SK-N-SH (cell line): ENCODE data around the gene ENTREP3. TPM values are rescaled to one million over a fixed set of nuclear protein-coding genes. Genes with fewer than 3 reads are reported as not detected.

ENCODE experiments used
- CTCF ChIA-PET: fragments of 300-600, 350-600 bp; formaldehyde crosslinking; extraction: SDS; loops from one replicate; lab custom pipeline; 2021; lab: Yijun Ruan, JAX
- POLR2A ChIA-PET: fragments of 350-600 bp; sonication (Branson Sonifier 250); formaldehyde crosslinking; extraction: SDS; loops from one replicate; lab custom pipeline; 2020; ENCODE audit warnings: antibody characterized with exemption, inconsistent platforms; lab: Yijun Ruan, JAX
- DNase-seq: peaks from one replicate; pipeline ENCODE4 v3.0.0; 2012
- H2AFZ ChIP-seq: fragments of 200-600 bp; sonication (generic); 2 replicates; pipeline ENCODE4 v1.8.1; 2016; ENCODE audit warnings: antibody characterized with exemption, mild to moderate bottlenecking, low read depth
- H3F3A ChIP-seq: fragments of 200-600 bp; sonication (generic); replicated peaks from 2 replicates; pipeline ENCODE3; 2016; ENCODE audit warnings: antibody characterized with exemption, mild to moderate bottlenecking; ENCODE audit not compliant: insufficient read depth
- H3K27ac ChIP-seq, 2 experiments: fragments of 200-500 bp in 1 of 2; fragments of 200-600 bp in 1 of 2; sonication (Bioruptor generic) in 1 of 2; sonication (generic), shearing (Covaris generic) in 1 of 2; 2 replicates each; pipeline versions ENCODE4 v1.5.1 to v1.6.1; 2014 to 2016; ENCODE audit warnings: low read depth in 2 of 2, inconsistent platforms in 1 of 2, low read length in 1 of 2, mild to moderate bottlenecking in 1 of 2, mixed read lengths in 1 of 2
- H3K27me3 ChIP-seq: fragments of 200-600 bp; sonication (generic), shearing (Covaris generic); 2 replicates; pipeline ENCODE4 v1.6.1; 2016; ENCODE audit warnings: mixed run types; ENCODE audit not compliant: insufficient read depth
- H3K36me3 ChIP-seq, 2 experiments: fragments of 200-500 bp in 1 of 2; fragments of 200-600 bp in 1 of 2; sonication (Bioruptor generic) in 1 of 2; sonication (generic) in 1 of 2; replicated peaks in 1 of 2; 2 replicates each; pipeline versions ENCODE3 to v1.5.1; 2014 to 2016; ENCODE audit warnings: low read length in 1 of 2, mild to moderate bottlenecking in 1 of 2; ENCODE audit not compliant: insufficient read depth in 2 of 2, control insufficient read depth in 1 of 2
- H3K4me1 ChIP-seq, 2 experiments: fragments of 200-500 bp in 1 of 2; fragments of 200-600 bp in 1 of 2; sonication (Bioruptor generic) in 1 of 2; sonication (generic), shearing (Covaris generic) in 1 of 2; 2 replicates each; pipeline versions ENCODE4 v1.5.1 to v1.6.1; 2014 to 2016; ENCODE audit warnings: low read depth in 1 of 2, low read length in 1 of 2, mixed run types in 1 of 2; ENCODE audit not compliant: insufficient read depth in 2 of 2, control insufficient read depth in 1 of 2
- H3K4me2 ChIP-seq: fragments of 200-600 bp; sonication (generic), shearing (Covaris generic); 2 replicates; pipeline ENCODE4 v1.6.1; 2017; ENCODE audit warnings: mixed run types
- H3K4me3 ChIP-seq, 2 experiments: fragments of 200-500 bp in 1 of 2; fragments of 200-600 bp in 1 of 2; sonication (Bioruptor generic) in 1 of 2; sonication (generic), shearing (Covaris generic) in 1 of 2; 2 replicates each; pipeline versions ENCODE4 v1.5.1 to v1.8.1; 2014 to 2016; ENCODE audit warnings: low read depth in 2 of 2, inconsistent platforms in 1 of 2, low read length in 1 of 2, mild to moderate bottlenecking in 1 of 2, mixed read lengths in 1 of 2, moderate library complexity in 1 of 2
- H3K79me2 ChIP-seq: fragments of 200-600 bp; sonication (generic); 2 replicates; pipeline ENCODE4 v1.8.1; 2017; ENCODE audit warnings: mild to moderate bottlenecking; ENCODE audit not compliant: insufficient read depth
- H3K9ac ChIP-seq: fragments of 200-600 bp; sonication (generic); 2 replicates; pipeline ENCODE4 v1.6.1; 2017; ENCODE audit warnings: mixed run types
- H3K9me2 ChIP-seq: fragments of 200-600 bp; sonication (generic); 2 replicates; pipeline ENCODE4 v1.6.1; 2017; ENCODE audit warnings: mixed run types
- H3K9me3 ChIP-seq: fragments of 200-600 bp; sonication (generic); 2 replicates; pipeline ENCODE4 v1.6.1; 2017; ENCODE audit warnings: mixed run types, mild to moderate bottlenecking, moderate library complexity
- H4K20me1 ChIP-seq: fragments of 200-600 bp; sonication (generic); 2 replicates; pipeline ENCODE4 v1.6.1; 2017; ENCODE audit warnings: mild to moderate bottlenecking, mixed run types; ENCODE audit not compliant: insufficient read depth
- EP300 ChIP-seq, 2 experiments: IDR thresholded peaks; 2 replicates each; pipeline versions ENCODE4 v1.4.0 to v1.6.1; 2012; ENCODE audit warnings: borderline replicate concordance in 1 of 2, low read depth in 1 of 2, low read length in 1 of 2
- EZH2phosphoT487 ChIP-seq: fragments of 200-600 bp; sonication (generic); IDR thresholded peaks from 2 replicates; pipeline ENCODE4 v1.6.1; 2017; ENCODE audit warnings: low read depth, mixed run types, mild to moderate bottlenecking, antibody characterized with exemption, moderate library complexity, borderline replicate concordance
- FOXM1 ChIP-seq: IDR thresholded peaks from 2 replicates; pipeline ENCODE4 v1.4.0; 2012; ENCODE audit warnings: low read depth, mild to moderate bottlenecking
- GABPA ChIP-seq: IDR thresholded peaks from 2 replicates; pipeline ENCODE4 v1.4.0; 2012; ENCODE audit warnings: low read depth, mild to moderate bottlenecking
- GATA2 ChIP-seq: sonication (generic); formaldehyde crosslinking; IDR thresholded peaks from 2 replicates; pipeline ENCODE4 v1.5.0; 2020; ENCODE audit warnings: mild to moderate bottlenecking, missing genetic modification reagents
- JUND ChIP-seq: IDR thresholded peaks from 2 replicates; pipeline ENCODE4 v1.4.0; 2012
- NFIC ChIP-seq: IDR thresholded peaks from 2 replicates; pipeline ENCODE4 v1.4.0; 2012; ENCODE audit warnings: borderline replicate concordance
- NRF1 ChIP-seq: IDR thresholded peaks from 2 replicates; pipeline ENCODE4 v1.6.1; 2012; ENCODE audit warnings: low read depth, mild to moderate bottlenecking, low read length
- RAD21 ChIP-seq: IDR thresholded peaks from 2 replicates; pipeline ENCODE4 v1.6.1; 2012; ENCODE audit warnings: mild to moderate bottlenecking, low read length
- RFX5 ChIP-seq: IDR thresholded peaks from 2 replicates; pipeline ENCODE4 v1.6.1; 2012; ENCODE audit warnings: mild to moderate bottlenecking, improper control_type of control experiment, low read length
- SIN3A ChIP-seq: IDR thresholded peaks from 2 replicates; pipeline ENCODE4 v1.6.1; 2012; ENCODE audit warnings: low read depth, mild to moderate bottlenecking, low read length, moderate library complexity, borderline replicate concordance
- SMC3 ChIP-seq: IDR thresholded peaks from 2 replicates; pipeline ENCODE4 v1.6.1; 2012; ENCODE audit warnings: low read depth, low read length, improper control_type of control experiment
- TAF1 ChIP-seq: IDR thresholded peaks from 2 replicates; pipeline ENCODE4 v1.6.1; 2012; ENCODE audit warnings: low read depth, mild to moderate bottlenecking, low read length, moderate library complexity, borderline replicate concordance
- TEAD4 ChIP-seq: IDR thresholded peaks from 2 replicates; pipeline ENCODE4 v1.4.0; 2012; ENCODE audit warnings: mild to moderate bottlenecking, borderline replicate concordance; ENCODE audit not compliant: insufficient read depth
- YY1 ChIP-seq: IDR thresholded peaks from 2 replicates; pipeline ENCODE4 v1.4.0; 2012; ENCODE audit warnings: low read depth, mild to moderate bottlenecking
- WGBS: methylation state at CpG from one replicate; pipeline ENCODE4 v1.1.6; 2017; ENCODE audit warnings: low lambda C conversion rate; 5-methylcytosine and 5-hydroxymethylcytosine counted together
- polyA plus RNA-seq, 3 experiments: library from polyadenylated mRNA; depleted of rRNA; stranded (reverse); fragments of >200 nt; gene quantifications; 2 replicates each; pipeline ENCODE4 v1.2.3, GENCODE V29; 2012
- TF ChIP-seq, protein P1 (sequence below): IDR thresholded peaks from 2 replicates; pipeline ENCODE4; 2012
- TF ChIP-seq, protein P2 (sequence below): IDR thresholded peaks from 2 replicates; pipeline ENCODE4 v1.4.0; 2012; ENCODE audit warnings: low read depth, borderline replicate concordance
- TF ChIP-seq, protein P3 (sequence below): fragments of 150-350 bp; IDR thresholded peaks from 2 replicates; pipeline ENCODE4 v1.6.1; 2016; ENCODE audit warnings: mild to moderate bottlenecking, low read depth, low read length

ENTREP3 gene
- polyA plus RNA-seq, 1 of the 3 experiments (the other 2 are of a cell fraction) = 30.6 TPM

DNA sequence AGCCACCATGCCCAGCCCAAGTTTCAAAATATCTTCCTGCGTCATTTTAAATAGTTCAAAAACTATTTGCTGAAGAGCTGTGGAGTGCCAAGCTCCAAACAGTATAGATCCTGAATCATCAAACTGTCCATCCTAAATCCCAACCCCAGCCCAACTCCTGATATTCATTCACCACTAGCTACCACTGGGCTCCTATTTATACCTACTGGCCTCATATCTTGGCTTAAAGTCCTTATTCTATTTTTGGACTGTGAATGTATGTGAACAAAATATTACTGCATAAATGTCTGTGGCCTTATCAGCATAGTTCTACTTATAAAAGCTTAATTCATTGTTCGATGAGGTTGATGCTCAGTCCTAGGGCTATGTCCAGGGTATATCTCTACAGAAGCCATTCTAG lies 12.1 kb upstream of the ENTREP3 start:
- TF ChIP-seq NRF1 (no peak), RAD21 (no peak), TAF1 (no peak)
- Histone ChIP-seq H3K79me2 (peaks cover 33% of the 10 kb centered on the region), H3K36me3 (peaks cover 59 to 77% of the 10 kb centered on the region in 2 experiments), H4K20me1 (peaks cover 11% of the 10 kb centered on the region), H3K9me3 (no peaks in the 10 kb centered on the region), H3K27ac (no peak overlapping the region), H3K9me2 (no peaks in the 10 kb centered on the region), H3K4me3 (no peak overlapping the region), H3K4me2 (no peak overlapping the region), H3K4me1 (peaks cover 0 to 12% of the 10 kb centered on the region in 2 experiments; a peak in 2 of 4 replicates), H3K27me3 (no peaks in the 10 kb centered on the region), H3K9ac (no peak overlapping the region), H2AFZ (no peak overlapping the region), H3F3A (peaks cover 36% of the 10 kb centered on the region)
- 77% methylated on average over 2 of the region's 2 CpGs for WGBS
- no peak for DNase-seq
- CTCF ChIA-PET = interaction anchor here (1.5 to 13.2 kb wide), 4 partner anchors 11 to 60 kb away, joined by 4 to 126 read pairs (median 7); partner anchors contain the start of gene ENTREP3
- POLR2A ChIA-PET = no interaction called here

DNA sequence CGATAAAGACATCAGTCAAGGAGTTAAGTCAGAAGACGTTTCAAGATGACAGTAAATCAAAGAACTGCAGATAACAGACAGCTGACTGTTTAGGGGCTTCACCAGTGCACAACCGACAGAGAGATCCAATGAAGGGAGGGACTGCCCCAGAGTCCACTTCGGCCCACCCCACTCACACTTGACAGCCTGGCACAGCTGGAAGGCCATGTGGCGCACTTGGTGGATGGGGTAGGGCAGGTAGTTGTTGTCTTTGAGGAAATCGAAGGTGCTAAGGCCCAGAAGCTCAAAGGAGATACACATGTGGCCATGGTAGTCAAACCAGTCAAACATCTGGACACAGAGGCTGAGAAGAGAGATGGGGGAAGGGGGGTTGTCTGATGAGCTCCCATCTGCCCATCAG lies 11.3 kb upstream of the ENTREP3 start:
- Histone ChIP-seq H3K27me3 (no peaks in the 10 kb centered on the region), H4K20me1 (peaks cover 6% of the 10 kb centered on the region), H3F3A (peaks cover 41% of the 10 kb centered on the region), H3K9ac (no peak overlapping the region), H3K9me3 (no peaks in the 10 kb centered on the region), H3K27ac (no peak overlapping the region), H3K4me1 (peaks cover 0 to 7% of the 10 kb centered on the region in 2 experiments; a peak in 1 of 4 replicates), H3K79me2 (peaks cover 29% of the 10 kb centered on the region), H3K9me2 (no peaks in the 10 kb centered on the region), H3K4me3 (no peak overlapping the region), H2AFZ (no peak overlapping the region), H3K4me2 (no peak overlapping the region), H3K36me3 (peaks cover 57 to 75% of the 10 kb centered on the region in 2 experiments)
- ChIA-PET POLR2A (interaction anchor here (0.6 to 1.0 kb wide), 3 partner anchors 12 to 39 kb away, joined by 3 read pairs; partner anchors contain the start of gene ENTREP3), CTCF (interaction anchor here (0.7 to 13.2 kb wide), 7 partner anchors 10 to 59 kb away, joined by 3 to 126 read pairs (median 4); partner anchors contain the start of gene ENTREP3)
- DNase-seq = no peak
- 98% methylated on average over 6 of the region's 6 CpGs for WGBS
- no peak for TF ChIP-seq EZH2phosphoT487
- TF ChIP-seq RAD21 = no peak
- no peak for TF ChIP-seq GATA2 (CRISPR knock-in tag)
- no peak for TF ChIP-seq NFIC
- TF ChIP-seq FOXM1 = no peak
- TF ChIP-seq RFX5 = no peak
- no peak for TF ChIP-seq JUND
- no peak for TF ChIP-seq GABPA
- TF ChIP-seq, protein P1, sequence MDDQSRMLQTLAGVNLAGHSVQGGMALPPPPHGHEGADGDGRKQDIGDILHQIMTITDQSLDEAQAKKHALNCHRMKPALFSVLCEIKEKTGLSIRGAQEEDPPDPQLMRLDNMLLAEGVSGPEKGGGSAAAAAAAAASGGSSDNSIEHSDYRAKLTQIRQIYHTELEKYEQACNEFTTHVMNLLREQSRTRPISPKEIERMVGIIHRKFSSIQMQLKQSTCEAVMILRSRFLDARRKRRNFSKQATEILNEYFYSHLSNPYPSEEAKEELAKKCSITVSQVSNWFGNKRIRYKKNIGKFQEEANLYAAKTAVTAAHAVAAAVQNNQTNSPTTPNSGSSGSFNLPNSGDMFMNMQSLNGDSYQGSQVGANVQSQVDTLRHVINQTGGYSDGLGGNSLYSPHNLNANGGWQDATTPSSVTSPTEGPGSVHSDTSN = no peak
- TF ChIP-seq, protein P2, sequence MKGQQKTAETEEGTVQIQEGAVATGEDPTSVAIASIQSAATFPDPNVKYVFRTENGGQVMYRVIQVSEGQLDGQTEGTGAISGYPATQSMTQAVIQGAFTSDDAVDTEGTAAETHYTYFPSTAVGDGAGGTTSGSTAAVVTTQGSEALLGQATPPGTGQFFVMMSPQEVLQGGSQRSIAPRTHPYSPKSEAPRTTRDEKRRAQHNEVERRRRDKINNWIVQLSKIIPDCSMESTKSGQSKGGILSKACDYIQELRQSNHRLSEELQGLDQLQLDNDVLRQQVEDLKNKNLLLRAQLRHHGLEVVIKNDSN = no peak
- TF ChIP-seq, protein P3, sequence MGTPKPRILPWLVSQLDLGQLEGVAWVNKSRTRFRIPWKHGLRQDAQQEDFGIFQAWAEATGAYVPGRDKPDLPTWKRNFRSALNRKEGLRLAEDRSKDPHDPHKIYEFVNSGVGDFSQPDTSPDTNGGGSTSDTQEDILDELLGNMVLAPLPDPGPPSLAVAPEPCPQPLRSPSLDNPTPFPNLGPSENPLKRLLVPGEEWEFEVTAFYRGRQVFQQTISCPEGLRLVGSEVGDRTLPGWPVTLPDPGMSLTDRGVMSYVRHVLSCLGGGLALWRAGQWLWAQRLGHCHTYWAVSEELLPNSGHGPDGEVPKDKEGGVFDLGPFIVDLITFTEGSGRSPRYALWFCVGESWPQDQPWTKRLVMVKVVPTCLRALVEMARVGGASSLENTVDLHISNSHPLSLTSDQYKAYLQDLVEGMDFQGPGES = no peak
- TF ChIP-seq YY1 = no peak
- TF ChIP-seq TEAD4 = no peak
- no peak for TF ChIP-seq SIN3A
- no peak for TF ChIP-seq EP300 (IDR thresholded peaks at IDR 0.05; ENCODE audit: borderline replicate concordance in 1 of 2, low read depth in 1 of 2, low read length in 1 of 2)
- TF ChIP-seq NRF1 = no peak
- no peak for TF ChIP-seq SMC3
